Measurements from ENCODE around the gene SERINC5.

GRCh38 chr5:80302636-80303035, 46.8 kb upstream of the SERINC5 start:
- TF ChIP-seq EP300 (IDR thresholded peaks at IDR 0.05): no peak
- TF ChIP-seq CTCF (IDR thresholded peaks at IDR 0.05): no peak

Measured in gastroesophageal sphincter (tissue), 3 donors.